Measurements from ENCODE around the gene SBF2. TPM values are rescaled to one million over a fixed set of nuclear protein-coding genes. Genes with fewer than 3 reads are reported as not detected.

Gene SBF2
- total and polyA plus RNA-seq, 11 donors = 10.4 to 33.9 (median 20.9) TPM

- intact Hi-C loops (cut with DNase I) = no loop called here
- H3K4me3 ChIP-seq = no peak overlapping the region
- no peak for TF ChIP-seq POLR2A (IDR thresholded peaks at IDR 0.05)
- TF ChIP-seq CTCF (IDR thresholded peaks at IDR 0.05) = no peak
- DNase-seq = no peak
- no peaks in the 10 kb centered on the region for H3K9me3 ChIP-seq
- peak overlapping the region in 3 of 12 donors; percentile 13 to 26 (median 17) for H3K27ac ChIP-seq
- H3K36me3 ChIP-seq = peaks cover 0 to 3% (median 0%) of the 10 kb centered on the region in 9 donors
- H3K4me1 ChIP-seq = peaks cover 0 to 38% (median 13%) of the 10 kb centered on the region in 12 donors
- no peaks in the 10 kb centered on the region for H3K27me3 ChIP-seq
- WGBS, 4 donors = 79 to 86% (median 82%) methylated on average over 1 of the region's 1 CpG
- ATAC-seq = no peak
Observed at GRCh38 chr11:9771071-9771511, 522.9 kb downstream of the SBF2 start.

GRCh38 chr11:9769621-9770020, 524.4 kb downstream of the SBF2 start:
- H3K36me3 ChIP-seq = peaks cover 0 to 3% (median 0%) of the 10 kb centered on the region in 9 donors
- H3K9me3 ChIP-seq = no peaks in the 10 kb centered on the region
- no peaks in the 10 kb centered on the region for H3K27me3 ChIP-seq
- intact Hi-C loops (cut with DNase I) = loop anchor here in 2 of 10 donors (10.0 kb wide), 3 partner anchors 45 to 205 kb away; no protein-coding TSS in a partner anchor
- 77 to 98% (median 90%) methylated on average over 4 of the region's 4 CpGs for WGBS, 4 donors
- H3K27ac ChIP-seq = no peak overlapping the region
- peaks cover 0 to 43% (median 20%) of the 10 kb centered on the region in 12 donors for H3K4me1 ChIP-seq
- DNase-seq (no peak), ATAC-seq (no peak)
- no peak for TF ChIP-seq POLR2A (IDR thresholded peaks at IDR 0.05)
- no peak for TF ChIP-seq CTCF (IDR thresholded peaks at IDR 0.05)
- H3K4me3 ChIP-seq = no peak overlapping the region

- no peaks in the 10 kb centered on the region for H3K36me3 ChIP-seq
- WGBS, 4 donors = 24 to 40% (median 36%) methylated on average over 5 of the region's 5 CpGs
- no peaks in the 10 kb centered on the region for H3K9me3 ChIP-seq
- H3K4me3 ChIP-seq = no peak overlapping the region
- H3K27ac ChIP-seq = peak overlapping the region in 11 of 12 donors; percentile 15 to 82 (median 62)
- DNase-seq (peak; percentile 78 to 87 (median 80)), ATAC-seq (peak; percentile 62 to 89 (median 78))
- H3K4me1 ChIP-seq = peaks cover 0 to 33% (median 17%) of the 10 kb centered on the region in 12 donors
- intact Hi-C loops (cut with DNase I) = loop anchor here in 2 of 10 donors (10.0 kb wide), 3 partner anchors 49 to 209 kb away; no protein-coding TSS in a partner anchor
- TF ChIP-seq CTCF (IDR thresholded peaks at IDR 0.05) (no peak), POLR2A (IDR thresholded peaks at IDR 0.05) (no peak)
- no peaks in the 10 kb centered on the region for H3K27me3 ChIP-seq
Observed at GRCh38 chr11:9765320-9766101, 528.5 kb downstream of the SBF2 start.

DNA sequence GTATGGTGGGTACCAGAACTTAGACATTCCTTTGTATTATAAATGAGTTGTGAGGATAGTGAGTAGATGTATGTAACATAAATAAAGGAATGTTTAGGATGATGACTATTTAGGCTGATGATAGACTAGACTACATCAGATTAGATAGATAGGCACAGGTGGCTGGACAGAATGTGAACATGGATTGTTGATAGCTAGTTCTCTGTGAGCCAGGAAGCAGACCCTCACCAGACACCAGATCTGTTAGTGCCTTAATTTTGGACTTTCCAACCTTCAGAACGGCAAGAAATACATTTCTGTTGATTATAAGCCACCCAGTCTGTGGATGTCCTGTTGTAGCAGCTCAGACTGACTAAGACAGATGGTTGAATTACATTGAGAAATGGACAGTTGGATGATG, 530.7 kb downstream of the SBF2 start:
- Histone ChIP-seq H3K9me3 (no peaks in the 10 kb centered on the region), H3K27me3 (no peaks in the 10 kb centered on the region), H3K36me3 (no peaks in the 10 kb centered on the region), H3K27ac (no peak overlapping the region), H3K4me1 (peaks cover 4 to 48% (median 38%) of the 10 kb centered on the region in 12 donors), H3K4me3 (no peak overlapping the region)
- intact Hi-C loops (cut with DNase I) = loop anchor here in 3 of 10 donors (5.0 to 10.0 kb wide), 4 partner anchors 52 to 559 kb away; no protein-coding TSS in a partner anchor
- ATAC-seq (no peak), DNase-seq (no peak)
- TF ChIP-seq CTCF (IDR thresholded peaks at IDR 0.05) = no peak
- no peak for TF ChIP-seq POLR2A (IDR thresholded peaks at IDR 0.05)
- 88 to 100% (median 98%) methylated on average over 1 of the region's 1 CpG for WGBS, 4 donors
